HG03095 (cell line): ENCODE measurements around the gene PLA2G4D.

ENCODE experiments used
- ATAC-seq: cut with Tn5 transposase; IDR thresholded peaks from one replicate; pipeline ENCODE4 v1.9.1; 2021; ENCODE audit warnings: moderate library complexity; ENCODE audit not compliant: unreplicated experiment

Gene PLA2G4D

GRCh38 chr15:42032376-42033213, 61.8 kb downstream of the PLA2G4D start:
- no peak for ATAC-seq

GRCh38 chr15:42031198-42031915, 63.0 kb downstream of the PLA2G4D start:
- ATAC-seq: no peak

GRCh38 chr15:42027521-42027920, 66.8 kb downstream of the PLA2G4D start:
- no peak for ATAC-seq

- ATAC-seq: no peak
Observed at GRCh38 chr15:42024303-42024702, 70.1 kb downstream of the PLA2G4D start.

- ATAC-seq: no peak
Observed at GRCh38 chr15:42021593-42021992, 72.8 kb downstream of the PLA2G4D start.

GRCh38 chr15:42020713-42021273, 73.6 kb downstream of the PLA2G4D start, which contains the start of gene PLA2G4E:
TSS of gene PLA2G4E (minus strand) at chr15:42021042. CDS start at chr15:42021030, 12 bp downstream.
- no peak for ATAC-seq

GRCh38 chr15:42018306-42019224, 75.8 kb downstream of the PLA2G4D start:
- ATAC-seq: no peak
